Hematopoietic multipotent progenitor cell treated with erythropoietin and hydrocortisone succinate and interleukin-3 and kit ligand, for 8 days (in vitro differentiated cells): ENCODE results near the gene NDUFS1.
"Not testable (repeated sequence)": the region's sequence is repeated elsewhere in the genome, so short reads cannot be mapped to it uniquely, and the experiment has no call there.

ENCODE experiments used
- DNase-seq: peaks from one replicate; pipeline ENCODE4 v3.0.0-alpha.2; 2015

Gene NDUFS1

DNA sequence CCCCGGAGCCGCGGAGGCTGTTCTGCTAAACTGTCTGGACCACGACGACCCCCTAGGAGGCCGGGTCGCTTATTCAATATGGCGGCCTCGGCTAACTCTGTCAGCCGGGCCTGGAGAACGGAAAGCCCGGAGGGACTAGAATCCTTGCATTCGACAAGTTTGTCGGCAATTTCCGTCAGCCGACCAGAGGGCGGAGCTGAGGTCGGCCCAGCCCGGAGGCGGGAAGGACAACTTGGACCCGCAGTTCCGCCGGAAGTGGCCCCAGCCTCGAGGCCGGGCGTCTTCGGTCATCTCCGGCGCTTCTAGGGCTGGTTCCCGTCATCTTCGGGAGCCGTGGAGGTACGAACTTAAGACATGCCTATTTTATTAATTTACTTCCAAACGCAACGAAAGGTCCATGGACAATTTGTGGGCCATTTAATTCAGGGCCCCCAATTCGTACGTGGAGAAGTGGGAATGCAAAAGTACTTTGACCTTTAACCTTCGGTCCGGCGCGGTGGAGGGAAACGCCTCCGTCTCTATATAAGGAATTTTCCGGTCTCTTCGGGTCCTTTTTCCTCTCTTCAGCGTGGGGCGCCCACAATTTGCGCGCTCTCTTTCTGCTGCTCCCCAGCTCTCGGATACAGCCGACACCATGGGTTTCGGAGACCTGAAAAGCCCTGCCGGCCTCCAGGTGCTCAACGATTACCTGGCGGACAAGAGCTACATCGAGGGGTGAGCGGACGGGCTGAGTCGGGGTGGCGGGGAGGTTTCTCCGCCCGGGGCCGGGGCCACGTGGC, at the start of gene NDUFS1, which contains the start of gene EEF1B2:
Gene NDUFS1 (minus strand): TSS at position 99 of the 779 bp plus-strand sequence. CDS start 5,766 bp downstream, outside the sequence.
Gene EEF1B2 (plus strand): TSS at position 550 of the 779 bp plus-strand sequence. CDS start 85 bp downstream, at position 635.
- peak; percentile 98 for DNase-seq

DNA sequence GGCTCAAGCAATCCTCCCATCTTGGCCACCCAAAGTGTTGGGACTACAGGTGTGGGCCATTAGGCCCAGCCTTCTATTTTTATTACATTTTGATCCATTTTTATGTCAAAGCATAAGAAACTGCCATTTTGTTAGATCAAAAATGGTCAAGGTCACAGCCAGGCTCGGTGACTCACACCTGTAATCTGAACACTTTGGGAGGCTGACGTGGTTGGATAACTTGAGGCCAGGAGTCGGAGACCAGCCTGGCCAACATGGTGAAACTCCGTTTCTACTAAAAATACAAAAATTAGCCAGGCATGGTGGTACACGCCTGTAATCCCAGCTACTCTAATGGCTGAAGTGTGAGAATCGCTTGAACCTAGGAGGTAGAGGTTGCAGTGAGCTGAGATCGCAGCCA, 49.7 kb upstream of the NDUFS1 start:
- DNase-seq = no peak

DNA sequence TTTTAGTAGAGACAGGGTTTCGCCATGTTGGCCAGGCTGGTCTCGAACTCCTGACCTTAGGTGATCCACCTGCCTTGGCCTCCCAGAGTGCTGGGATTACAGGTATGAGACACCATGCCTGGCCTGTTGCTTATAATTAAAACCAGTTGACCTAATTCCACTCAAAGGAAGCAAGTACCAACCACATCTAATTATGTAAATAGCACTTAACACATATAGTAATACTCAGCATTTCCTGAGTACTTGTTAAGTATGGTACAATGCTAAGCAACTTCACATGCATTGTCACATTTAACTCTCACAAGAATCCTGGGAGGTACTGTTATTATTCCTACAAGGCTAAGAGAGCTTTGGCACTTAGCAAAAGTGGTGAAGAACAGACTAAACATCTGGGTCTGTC, 48.1 kb upstream of the NDUFS1 start:
- not testable (repeated sequence) for DNase-seq

DNA sequence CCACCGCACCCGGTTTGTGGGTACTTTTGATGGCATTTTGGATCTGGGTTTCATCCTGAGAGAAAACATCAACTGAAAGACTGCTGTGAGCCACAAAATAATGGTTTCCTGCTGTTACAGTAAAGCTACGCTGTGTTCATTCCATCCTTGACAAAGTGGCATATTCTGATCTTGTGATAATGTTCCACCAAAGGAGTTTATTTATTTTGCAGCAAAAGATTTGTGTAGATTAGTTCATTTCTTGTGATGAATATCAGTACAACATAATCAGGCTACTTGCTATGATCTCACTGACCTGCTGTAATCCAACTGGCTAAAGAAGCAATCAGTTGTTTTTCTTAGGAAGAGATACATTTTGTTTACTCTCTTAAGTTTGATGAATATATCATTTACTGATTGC, 45.5 kb upstream of the NDUFS1 start:
- DNase-seq = no peak

DNA sequence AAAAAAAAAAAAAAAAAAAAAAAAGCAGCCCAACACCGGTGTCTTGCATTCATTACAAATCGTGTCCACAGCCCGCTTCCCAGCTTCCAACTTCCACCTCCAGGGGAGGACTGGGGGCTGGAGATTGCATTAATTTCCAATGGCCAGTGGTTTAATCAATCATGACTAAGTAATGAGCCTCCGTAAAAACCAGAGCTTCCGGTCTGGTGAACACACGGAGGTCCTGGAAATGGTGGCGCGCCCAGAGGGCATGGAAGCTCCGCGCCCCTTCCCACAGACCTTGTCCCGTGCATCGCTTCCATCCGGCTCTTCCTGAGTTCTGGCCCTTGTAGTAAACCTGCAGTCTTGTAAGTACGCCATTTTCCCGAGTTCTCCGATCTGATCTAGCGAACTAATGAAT, 44.1 kb upstream of the NDUFS1 start:
- DNase-seq = no peak

DNA sequence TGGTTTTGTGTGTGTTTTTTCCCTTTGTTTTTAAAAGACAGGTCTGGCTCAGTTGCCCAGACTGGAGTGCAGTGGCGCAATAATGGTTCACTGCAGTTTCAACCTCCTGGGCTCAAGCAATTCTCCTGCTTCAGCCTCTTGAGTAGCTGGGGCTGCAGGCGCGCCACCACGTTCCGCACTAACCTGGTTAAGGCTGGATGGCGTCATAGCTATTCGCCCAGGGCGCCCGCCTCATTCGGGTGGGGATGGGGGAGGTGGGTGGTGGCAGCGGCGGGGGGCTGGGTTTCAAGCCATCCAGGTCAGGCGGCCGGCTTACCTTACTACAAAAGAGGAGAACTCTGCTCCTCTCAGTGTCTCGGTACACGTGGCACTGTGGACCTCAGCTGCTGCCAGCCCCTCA, 43.2 kb upstream of the NDUFS1 start:
- no peak for DNase-seq

DNA sequence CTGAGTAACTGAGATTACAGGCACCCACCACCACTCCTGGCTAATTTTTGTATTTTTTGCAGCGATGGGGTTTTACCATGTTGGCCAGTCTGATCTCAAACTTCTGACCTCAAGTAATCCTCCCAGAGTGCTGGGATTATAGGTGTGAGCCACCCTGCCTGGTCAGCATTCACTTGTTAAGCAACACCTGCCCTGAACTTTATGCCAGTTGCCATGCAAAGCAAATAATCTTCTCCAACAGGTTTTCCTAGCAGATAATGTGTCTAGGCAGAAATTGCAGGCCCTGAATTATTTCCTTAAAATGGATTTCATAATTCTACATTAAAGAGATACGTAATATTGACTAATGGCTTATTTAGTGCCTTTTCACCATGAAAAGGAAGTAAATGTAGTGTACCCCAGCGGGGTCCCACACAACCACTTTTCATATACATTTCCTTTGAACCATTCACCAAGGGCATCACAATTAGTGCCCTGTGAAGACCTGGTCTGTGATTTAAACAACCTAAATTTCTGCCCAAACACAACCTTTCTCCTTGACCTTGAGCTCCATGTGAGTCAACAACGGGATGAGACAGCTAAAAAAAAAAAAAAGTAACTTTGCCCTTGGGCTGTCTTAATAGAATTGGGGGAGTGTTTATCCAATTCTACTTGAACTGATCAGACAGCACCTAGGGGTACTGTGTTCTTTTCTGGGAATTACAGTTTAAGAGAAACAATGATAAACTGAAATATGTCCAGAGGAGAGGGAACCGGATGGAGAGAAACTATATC, 42.0 kb upstream of the NDUFS1 start:
- DNase-seq = no peak

DNA sequence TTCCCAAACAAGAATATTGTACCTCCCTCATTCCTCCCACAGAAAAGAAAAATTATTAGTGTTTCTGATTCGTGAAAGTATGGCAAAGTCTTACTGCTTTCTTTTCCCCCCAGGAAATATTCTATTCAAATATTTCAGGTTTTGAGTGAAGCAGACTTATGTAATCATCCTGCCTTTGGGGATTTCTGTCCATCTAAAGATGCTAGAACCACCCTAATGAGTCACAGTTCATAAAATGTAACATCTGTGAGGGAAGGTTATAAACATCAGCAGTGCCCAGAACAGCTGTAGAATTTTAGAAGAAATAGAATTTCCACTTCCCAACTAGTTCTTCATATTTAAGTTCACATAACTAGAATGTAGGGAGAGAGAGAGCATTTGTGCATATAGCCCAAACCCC, 39.4 kb upstream of the NDUFS1 start:
- DNase-seq = no peak

DNA sequence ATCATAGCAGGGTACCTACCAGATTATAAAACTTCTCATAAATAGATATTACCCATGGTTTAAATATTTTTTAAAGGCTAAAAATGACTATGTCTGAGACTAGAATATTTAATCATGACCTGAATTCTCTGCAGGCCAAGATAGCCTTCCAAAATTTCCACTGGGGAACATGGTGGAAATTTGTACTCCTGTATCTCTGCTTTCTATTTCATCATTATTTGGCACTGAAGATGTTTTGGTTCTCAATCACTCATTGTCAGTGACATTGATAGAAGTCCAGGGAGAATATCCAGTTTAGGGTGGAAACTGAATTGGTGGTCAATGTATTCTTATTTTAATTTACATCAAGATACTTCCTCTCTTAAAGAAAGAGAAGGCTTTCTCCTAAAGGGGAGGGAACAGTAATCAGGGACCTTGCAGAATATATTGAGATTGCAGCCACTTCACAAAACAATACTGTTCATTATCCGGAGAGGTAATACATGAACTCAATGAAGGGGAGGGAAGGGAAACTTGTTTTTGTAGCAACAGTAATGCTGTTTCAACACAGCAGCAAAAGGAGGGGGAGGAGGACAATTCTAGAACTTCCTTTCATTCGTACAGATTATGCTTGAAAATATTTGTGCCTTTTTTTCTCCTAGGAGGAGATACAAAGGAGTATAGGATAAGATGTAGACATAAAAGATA, 34.6 kb upstream of the NDUFS1 start:
- DNase-seq = no peak

DNA sequence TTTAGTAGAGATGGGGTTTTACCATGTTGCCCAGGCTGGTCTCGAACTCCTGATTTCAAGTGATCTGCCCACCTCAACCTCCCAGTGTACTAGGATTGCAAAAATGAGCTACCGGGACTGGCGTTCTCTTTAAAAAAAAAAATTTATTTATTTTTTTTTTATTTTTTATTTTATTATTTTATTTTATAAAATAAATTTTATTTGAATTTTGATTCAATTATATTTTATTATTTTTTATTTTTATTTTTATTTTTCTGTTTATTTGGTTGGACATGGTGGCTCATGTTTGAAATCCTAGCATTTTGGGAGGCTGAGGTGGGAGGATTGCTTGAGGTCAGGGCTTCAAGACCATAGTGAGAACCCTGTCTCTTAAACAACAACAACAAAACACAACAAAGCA, 32.9 kb upstream of the NDUFS1 start:
- DNase-seq = no peak

DNA sequence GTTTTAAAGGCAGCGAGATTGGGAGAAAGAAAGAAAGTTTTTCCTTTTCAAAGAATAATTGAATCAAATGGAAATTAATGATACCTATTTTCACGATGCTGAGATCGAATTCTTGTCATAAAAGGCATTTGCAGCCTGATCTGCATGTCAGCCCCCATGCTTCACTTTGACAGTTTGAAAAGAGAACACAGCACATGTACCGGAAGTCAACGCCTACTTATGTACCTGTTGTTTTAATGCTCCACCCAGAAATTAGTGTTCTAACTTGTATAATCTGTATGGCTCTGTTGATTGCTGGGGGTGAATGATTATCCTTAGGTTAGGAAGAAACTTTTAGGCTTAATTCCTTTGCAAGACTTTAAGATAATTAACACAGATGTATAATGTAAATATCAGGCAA, 31.4 kb upstream of the NDUFS1 start:
- DNase-seq = no peak

DNA sequence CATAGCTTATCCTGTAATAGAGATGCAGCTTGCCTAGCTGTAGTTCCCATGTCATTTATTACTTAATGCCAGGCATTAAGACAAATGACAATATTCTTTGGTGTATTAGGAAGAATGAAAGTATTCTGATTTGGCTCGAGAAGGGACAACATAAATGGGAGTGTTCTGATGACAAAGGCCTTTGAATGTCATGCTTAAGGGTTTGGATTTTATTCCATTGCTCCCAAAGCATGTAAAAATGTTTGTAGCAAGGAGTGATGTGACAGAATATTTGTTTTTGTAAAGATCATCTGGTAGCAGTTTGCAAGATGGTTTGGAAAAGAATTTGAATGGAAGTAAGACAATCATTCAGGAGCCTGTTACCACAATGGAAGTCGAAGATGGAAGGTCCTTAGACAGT, 30.9 kb upstream of the NDUFS1 start:
- no peak for DNase-seq

DNA sequence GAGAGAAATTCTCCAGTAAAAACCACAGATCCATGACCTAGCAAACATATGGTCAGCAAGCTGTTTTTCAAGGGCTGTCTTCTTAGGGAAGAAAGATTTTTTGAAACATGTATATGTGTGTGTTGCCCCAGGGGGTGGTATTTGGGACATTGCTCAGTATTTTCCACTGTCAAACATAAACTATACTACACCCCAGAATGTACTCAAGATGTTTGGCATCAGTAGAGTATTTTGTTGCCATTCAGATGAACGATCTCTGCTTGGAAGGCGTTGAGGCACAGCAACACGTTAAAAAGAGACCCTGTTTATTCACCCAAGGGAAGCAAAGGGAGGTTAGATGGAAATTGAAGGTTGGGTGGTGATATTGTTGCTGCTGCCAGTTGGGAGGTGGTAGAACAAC, 30.4 kb upstream of the NDUFS1 start:
- no peak for DNase-seq

DNA sequence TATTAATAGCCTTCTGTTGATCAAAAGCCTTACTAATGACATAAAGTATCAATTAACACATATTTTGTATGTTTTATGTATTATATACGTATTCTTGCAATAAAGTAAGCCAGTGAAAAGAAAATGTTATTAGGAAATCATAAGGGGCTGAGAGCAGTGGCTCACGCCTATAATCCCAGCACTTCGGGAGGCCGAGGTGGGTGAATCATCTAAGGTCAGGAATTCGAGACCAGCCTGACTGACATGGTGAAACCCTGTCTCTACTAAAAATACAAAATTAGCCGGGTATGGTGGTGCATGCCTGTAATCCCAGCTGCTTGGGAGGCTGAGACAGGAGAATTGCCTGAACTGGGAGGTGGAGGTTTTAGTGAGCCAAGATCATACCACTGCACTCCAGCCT, 22.3 kb upstream of the NDUFS1 start:
- not testable (repeated sequence) for DNase-seq

DNA sequence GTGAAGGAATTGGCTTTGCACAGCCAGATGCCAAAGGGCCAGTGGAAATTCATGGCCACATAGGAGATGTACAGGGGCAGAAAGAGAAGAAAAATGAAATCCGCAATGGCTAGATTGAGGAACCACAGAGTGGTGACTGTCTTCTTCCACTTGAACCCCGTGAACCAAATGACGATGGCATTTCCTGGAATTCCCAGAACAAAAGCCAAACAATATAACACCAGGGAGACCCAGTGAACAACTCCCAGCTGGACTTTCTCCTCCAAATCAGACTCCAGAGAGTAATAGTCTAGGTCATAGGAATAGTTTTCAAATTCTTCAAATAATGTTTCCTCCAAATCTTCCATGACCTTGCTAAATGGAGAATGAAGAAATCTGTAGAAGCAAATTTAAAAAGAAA, 17.7 kb upstream of the NDUFS1 start:
- no peak for DNase-seq

DNA sequence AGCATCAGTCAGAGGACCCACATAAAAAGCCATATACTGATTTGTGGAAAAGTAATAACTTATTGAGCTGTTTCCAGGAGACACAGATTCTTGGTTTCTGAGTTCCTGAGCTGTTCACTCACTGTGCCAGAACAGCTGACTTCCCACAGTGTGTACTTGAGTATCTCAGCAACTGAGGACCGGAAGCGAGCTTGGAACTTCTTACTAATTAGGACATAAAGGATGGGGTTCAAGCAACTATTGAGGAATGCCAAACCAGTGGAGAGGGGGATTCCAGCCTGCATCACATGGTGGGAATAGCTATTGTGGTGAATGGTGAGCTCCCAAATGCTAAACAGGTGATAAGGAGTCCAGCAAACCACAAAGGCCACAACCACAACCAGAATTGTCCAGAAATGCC, 16.9 kb upstream of the NDUFS1 start:
- DNase-seq = no peak

DNA sequence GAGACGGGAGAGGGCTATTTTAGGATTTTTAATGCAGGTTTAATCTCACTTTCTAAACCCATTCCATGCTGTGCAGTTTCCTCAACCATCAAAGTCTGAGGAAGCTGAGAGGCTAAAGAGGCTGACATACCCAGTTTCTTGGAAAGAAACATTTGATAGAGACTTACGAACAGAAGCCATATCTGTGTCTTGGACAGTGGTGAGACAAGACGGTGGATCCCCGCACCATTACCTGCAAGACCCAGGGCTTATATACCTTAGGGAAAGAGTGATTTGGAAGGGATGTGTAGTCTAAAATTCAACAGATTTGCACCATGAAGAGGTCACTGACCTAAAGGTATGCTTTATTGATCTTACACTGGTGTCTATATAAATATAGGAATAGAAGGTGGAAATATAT, 13.9 kb upstream of the NDUFS1 start:
- DNase-seq = no peak

DNA sequence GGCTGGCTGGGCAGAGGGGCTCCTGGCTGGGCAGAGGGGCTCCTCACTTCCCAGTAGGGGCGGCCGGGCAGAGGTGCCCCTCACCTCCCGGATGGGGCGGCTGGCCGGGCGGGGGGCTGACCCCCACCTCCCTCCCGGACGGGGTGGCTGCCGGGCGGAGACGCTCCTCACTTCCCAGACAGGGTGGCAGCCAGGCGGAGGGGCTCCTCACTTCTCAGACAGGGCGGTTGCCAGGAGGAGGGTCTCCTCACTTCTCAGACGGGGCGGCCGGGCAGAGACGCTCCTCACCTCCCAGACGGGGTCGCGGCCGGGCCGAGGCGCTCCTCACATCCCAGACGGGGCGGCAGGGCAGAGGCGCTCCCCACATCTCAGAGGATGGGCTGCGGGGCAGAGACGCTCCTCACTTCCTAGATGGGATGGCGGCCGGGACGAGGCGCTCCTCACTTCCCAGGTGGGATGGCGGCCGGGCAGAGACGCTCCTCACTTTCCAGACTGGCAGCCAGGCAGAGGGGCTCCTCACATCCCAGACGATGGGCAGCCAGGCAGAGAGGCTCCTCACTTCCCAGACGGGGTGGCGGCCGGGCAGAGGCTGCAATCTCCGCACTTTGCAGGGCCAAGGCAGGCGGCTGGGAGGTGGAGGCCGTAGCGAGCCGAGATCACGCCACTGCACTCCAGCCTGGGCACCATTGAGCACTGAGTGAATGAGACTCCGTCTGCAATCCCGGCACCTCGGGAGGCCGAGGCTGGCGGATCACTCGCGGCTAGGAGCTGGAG, 12.6 kb upstream of the NDUFS1 start:
- DNase-seq = not testable (repeated sequence)

DNA sequence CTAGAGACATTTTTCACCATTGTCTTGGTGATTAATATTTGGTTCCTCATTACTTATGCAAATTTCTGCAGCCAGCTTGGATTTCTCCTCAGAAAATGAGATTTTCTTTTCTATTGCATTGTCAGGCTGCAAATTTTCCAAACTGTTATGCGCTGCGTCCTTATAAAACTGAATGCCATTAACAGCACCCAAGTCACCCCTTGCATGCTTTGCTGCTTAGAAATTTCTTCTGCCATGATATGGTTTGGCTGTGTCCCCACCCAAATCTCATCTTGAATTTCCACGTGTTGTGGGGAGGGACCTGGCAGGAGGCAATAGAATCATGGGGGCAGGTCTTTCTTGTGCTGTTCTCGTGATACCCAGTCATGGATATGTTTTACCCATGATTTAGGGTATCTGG, 9.0 kb upstream of the NDUFS1 start:
- not testable (repeated sequence) for DNase-seq

DNA sequence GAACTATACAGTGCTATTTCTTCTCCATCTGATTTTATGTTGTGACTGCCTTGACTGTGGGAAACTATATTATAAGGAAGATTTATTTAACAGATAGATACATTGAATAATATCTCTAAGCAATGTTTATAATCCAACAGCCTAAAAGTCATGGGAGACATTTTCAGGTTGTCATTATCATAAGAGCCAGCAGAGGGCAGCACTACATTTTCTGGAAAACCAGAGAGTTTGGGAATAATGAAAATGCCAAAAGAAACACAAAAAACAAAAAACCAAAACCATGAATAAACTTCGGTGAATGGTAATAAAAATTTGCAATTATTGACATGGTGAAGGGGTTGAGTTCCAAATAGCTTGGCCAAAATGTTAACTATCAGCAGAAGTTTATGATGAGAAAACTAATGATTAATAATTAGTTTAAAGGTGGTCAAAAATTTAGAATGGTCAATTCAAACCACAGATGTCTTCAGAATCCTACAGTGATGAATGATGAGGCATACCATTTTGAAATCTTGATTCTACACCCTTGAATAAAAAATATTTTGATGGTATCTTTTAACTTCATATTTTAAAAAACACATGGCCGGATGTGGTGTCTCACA, 5.1 kb upstream of the NDUFS1 start:
- peak; percentile 60 for DNase-seq

DNA sequence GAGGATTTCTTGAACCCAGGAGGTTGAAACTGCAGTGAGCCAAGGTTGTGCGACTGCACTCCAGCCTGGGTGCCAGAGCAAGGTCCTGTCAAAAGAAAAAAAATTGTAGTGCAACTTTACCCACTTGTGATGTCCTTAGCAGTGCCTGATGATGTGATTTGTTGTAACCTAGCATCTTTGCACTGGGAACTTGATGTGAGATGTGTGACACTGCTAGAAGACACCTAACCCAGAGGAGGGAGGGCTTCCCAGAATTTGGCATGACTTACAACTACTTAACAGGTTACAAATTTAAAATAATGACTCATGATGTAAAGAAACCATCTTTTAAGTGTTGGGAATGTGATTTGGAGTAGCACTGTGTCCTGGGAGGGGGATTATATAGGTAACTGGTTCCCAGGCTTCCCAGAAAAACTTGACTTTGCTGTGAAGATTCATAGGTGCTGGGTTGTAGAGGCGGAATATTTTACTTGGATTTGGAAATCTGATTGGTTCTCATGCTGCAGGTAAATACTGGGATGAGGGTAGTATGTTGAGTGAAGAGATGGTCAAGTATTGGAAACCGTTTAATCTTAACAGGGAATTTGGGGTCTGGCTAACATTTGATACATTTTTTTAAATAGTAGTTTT, 4.1 kb upstream of the NDUFS1 start:
- peak; percentile 13 for DNase-seq

DNA sequence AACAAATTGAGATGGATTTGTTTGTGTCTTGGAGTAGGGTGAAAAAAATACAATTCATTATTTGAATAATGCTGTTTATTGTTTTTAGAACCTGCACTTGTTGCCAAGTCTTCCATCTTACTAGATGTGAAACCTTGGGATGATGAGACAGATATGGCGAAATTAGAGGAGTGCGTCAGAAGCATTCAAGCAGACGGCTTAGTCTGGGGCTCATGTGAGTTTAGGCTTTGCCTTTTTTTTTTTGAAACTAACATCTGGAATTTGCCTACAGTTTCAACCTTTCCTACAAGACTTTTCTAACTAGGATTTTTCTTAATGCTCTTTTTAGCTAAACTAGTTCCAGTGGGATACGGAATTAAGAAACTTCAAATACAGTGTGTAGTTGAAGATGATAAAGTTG, 3.2 kb upstream of the NDUFS1 start:
- not testable (repeated sequence) for DNase-seq
